Neural cell (in vitro differentiated cells): ENCODE measurements around the gene AP1S3. TPM values are rescaled to one million over a fixed set of nuclear protein-coding genes. Genes with fewer than 3 reads are reported as not detected.

ENCODE experiments used
- H2AFZ ChIP-seq: fragments of 200-600, 300-800 bp; sonication (generic), shearing (Covaris generic); 2 replicates; pipeline ENCODE4 v1.6.0; 2014; ENCODE audit warnings: low read depth, mild to moderate bottlenecking, antibody characterized with exemption, low read length, moderate library complexity
- H3F3A ChIP-seq: fragments of 200-600 bp; shearing (Covaris generic); 2 replicates; pipeline ENCODE4 v1.6.1; 2016; ENCODE audit warnings: mild to moderate bottlenecking, moderate library complexity, mixed read lengths, antibody characterized with exemption, low read length; ENCODE audit not compliant: insufficient read depth, poor library complexity, severe bottlenecking
- H3K27ac ChIP-seq: fragments of 200-600, 300-800 bp; sonication (generic), shearing (Covaris generic); 2 replicates; pipeline ENCODE4 v1.5.1; 2014; ENCODE audit warnings: mild to moderate bottlenecking, low read length, moderate library complexity
- H3K27me3 ChIP-seq: fragments of 300-800, 200-600 bp; sonication (generic), shearing (Covaris generic); 2 replicates; pipeline ENCODE4 v1.6.0; 2014; ENCODE audit warnings: mild to moderate bottlenecking, low read depth, low read length, moderate library complexity; ENCODE audit not compliant: insufficient read depth
- H3K36me3 ChIP-seq: fragments of 300-800, 200-600 bp; sonication (generic), shearing (Covaris generic); 2 replicates; pipeline ENCODE4 v1.5.1; 2014; ENCODE audit warnings: mild to moderate bottlenecking, antibody characterized with exemption, low read length, moderate library complexity; ENCODE audit not compliant: insufficient read depth
- H3K4me2 ChIP-seq: fragments of 300-800, 200-600 bp; sonication (generic), shearing (Covaris generic); 2 replicates; pipeline ENCODE4 v1.6.0; 2014; ENCODE audit warnings: mild to moderate bottlenecking, low read length
- H3K4me3 ChIP-seq: fragments of 300-800, 200-600 bp; sonication (generic), shearing (Covaris generic); 2 replicates; pipeline ENCODE4 v1.5.1; 2014; ENCODE audit warnings: mild to moderate bottlenecking, low read length, moderate library complexity
- H3K79me2 ChIP-seq: fragments of 200-600 bp; shearing (Covaris generic); replicated peaks from 2 replicates; pipeline ENCODE4 v1.6.0; 2014; ENCODE audit warnings: mild to moderate bottlenecking, low read length, moderate library complexity; ENCODE audit not compliant: insufficient read depth
- H3K9ac ChIP-seq: fragments of 300-800, 200-600 bp; sonication (generic), shearing (Covaris generic); 2 replicates; pipeline ENCODE4 v1.6.1; 2016; ENCODE audit warnings: mild to moderate bottlenecking, low read length, mixed read lengths
- H3K9me2 ChIP-seq: fragments of 200-600 bp; shearing (Covaris generic); 2 replicates; pipeline ENCODE4 v1.6.1; 2016; ENCODE audit warnings: mild to moderate bottlenecking, low read length, mixed read lengths; ENCODE audit not compliant: insufficient read depth
- H3K9me3 ChIP-seq: fragments of 200-600, 300-800 bp; sonication (generic), shearing (Covaris generic); 2 replicates; pipeline ENCODE4 v1.6.1; 2016; ENCODE audit warnings: mild to moderate bottlenecking, mixed run types, low read length, moderate library complexity, mixed read lengths
- H4K20me1 ChIP-seq: fragments of 200-600 bp; shearing (Covaris generic); 2 replicates; pipeline ENCODE4 v1.6.1; 2016; ENCODE audit warnings: mild to moderate bottlenecking, mixed run types; ENCODE audit not compliant: insufficient read depth
- CTCF ChIP-seq: fragments of 450-650 bp; IDR thresholded peaks from 2 replicates; pipeline ENCODE4 v1.5.1; 2014; ENCODE audit warnings: antibody characterized with exemption, mild to moderate bottlenecking, moderate library complexity; ENCODE audit not compliant: poor library complexity, severe bottlenecking
- EP300 ChIP-seq: fragments of 450-650 bp; conservative IDR thresholded peaks from 2 replicates; pipeline ENCODE4 v1.6.1; 2014; ENCODE audit warnings: antibody characterized with exemption, mild to moderate bottlenecking, moderate library complexity; ENCODE audit not compliant: poor library complexity, severe bottlenecking
- EZH2 ChIP-seq: fragments of 200-600, 300-800 bp; shearing (Covaris generic), sonication (generic); IDR thresholded peaks from 2 replicates; pipeline ENCODE4 v1.6.1; 2014; ENCODE audit warnings: antibody characterized with exemption, low read length, borderline replicate concordance, mild to moderate bottlenecking; ENCODE audit not compliant: insufficient read depth, poor library complexity, severe bottlenecking
- MXI1 ChIP-seq: fragments of 450-650 bp; conservative IDR thresholded peaks from 2 replicates; pipeline ENCODE4 v1.6.1; 2014; ENCODE audit warnings: antibody characterized with exemption, mild to moderate bottlenecking; ENCODE audit not compliant: poor library complexity, severe bottlenecking
- POLR2AphosphoS5 ChIP-seq: IDR thresholded peaks from 2 replicates; pipeline ENCODE4 v1.6.1; 2012
- RAD21 ChIP-seq: fragments of 450-650 bp; conservative IDR thresholded peaks from 2 replicates; pipeline ENCODE4 v1.6.1; 2014; ENCODE audit warnings: antibody characterized with exemption, mild to moderate bottlenecking, moderate library complexity
- REST ChIP-seq: IDR thresholded peaks from 2 replicates; pipeline ENCODE4 v1.6.1; 2012; ENCODE audit warnings: borderline replicate concordance
- SMC3 ChIP-seq: fragments of 450-650 bp; conservative IDR thresholded peaks from 2 replicates; pipeline ENCODE4 v1.6.1; 2014; ENCODE audit warnings: antibody characterized with exemption, mild to moderate bottlenecking, moderate library complexity; ENCODE audit not compliant: poor library complexity
- TAF1 ChIP-seq: IDR thresholded peaks from 2 replicates; pipeline ENCODE4 v1.6.1; 2012; ENCODE audit warnings: low read depth
- polyA plus RNA-seq: library from polyadenylated mRNA; depleted of rRNA; stranded (reverse); fragments of >200 nt; gene quantifications from 2 replicates; pipeline ENCODE4 v1.2.3, GENCODE V29; 2014

The AP1S3 gene
- polyA plus RNA-seq, 1 donor from 2014 or later: 2.7 TPM

- Histone ChIP-seq H3K9ac (no peak overlapping the region), H3K4me2 (no peak overlapping the region), H3K27ac (no peak overlapping the region), H3K9me3 (no peaks in the 10 kb centered on the region), H3K79me2 (no peaks in the 10 kb centered on the region), H3K9me2 (no peaks in the 10 kb centered on the region), H3K4me3 (no peak overlapping the region), H3K36me3 (peaks cover 6% of the 10 kb centered on the region), H3F3A (no peaks in the 10 kb centered on the region), H3K27me3 (no peaks in the 10 kb centered on the region), H2AFZ (no peak overlapping the region), H4K20me1 (no peaks in the 10 kb centered on the region)
- TF ChIP-seq RAD21 (no peak), CTCF (no peak), SMC3 (no peak), EZH2 (no peak), TAF1 (no peak), REST (no peak), MXI1 (no peak), POLR2AphosphoS5 (no peak), EP300 (no peak)
Observed at GRCh38 chr2:223880796-223881195, 43.4 kb upstream of the AP1S3 start.

- no peaks in the 10 kb centered on the region for H3K79me2 ChIP-seq
- H3K9me2 ChIP-seq: no peaks in the 10 kb centered on the region
- H3K27me3 ChIP-seq: no peaks in the 10 kb centered on the region
- H3K9ac ChIP-seq: no peak overlapping the region
- H3K9me3 ChIP-seq: no peaks in the 10 kb centered on the region
- no peaks in the 10 kb centered on the region for H4K20me1 ChIP-seq
- H3K27ac ChIP-seq: no peak overlapping the region
- H3K36me3 ChIP-seq: peaks cover 11% of the 10 kb centered on the region
- no peak overlapping the region for H3K4me2 ChIP-seq
- H2AFZ ChIP-seq: no peak overlapping the region
- TF ChIP-seq CTCF (no peak), RAD21 (no peak), EP300 (no peak), SMC3 (no peak), REST (no peak), EZH2 (no peak), MXI1 (no peak), TAF1 (no peak), POLR2AphosphoS5 (no peak)
- H3F3A ChIP-seq: no peaks in the 10 kb centered on the region
- no peak overlapping the region for H3K4me3 ChIP-seq
Observed at GRCh38 chr2:223877721-223878410, 40.5 kb upstream of the AP1S3 start.
